ENCODE results near the gene OR4E1. TPM values are rescaled to one million over a fixed set of nuclear protein-coding genes. Genes with fewer than 3 reads are reported as not detected.
A peak's percentile ranks its signal among the peaks of the same experiment; 100 is the strongest.
"Not testable (repeated sequence)": the region's sequence is repeated elsewhere in the genome, so short reads cannot be mapped to it uniquely, and the experiment has no call there.

Gene OR4E1
- total RNA-seq: not detected

DNA sequence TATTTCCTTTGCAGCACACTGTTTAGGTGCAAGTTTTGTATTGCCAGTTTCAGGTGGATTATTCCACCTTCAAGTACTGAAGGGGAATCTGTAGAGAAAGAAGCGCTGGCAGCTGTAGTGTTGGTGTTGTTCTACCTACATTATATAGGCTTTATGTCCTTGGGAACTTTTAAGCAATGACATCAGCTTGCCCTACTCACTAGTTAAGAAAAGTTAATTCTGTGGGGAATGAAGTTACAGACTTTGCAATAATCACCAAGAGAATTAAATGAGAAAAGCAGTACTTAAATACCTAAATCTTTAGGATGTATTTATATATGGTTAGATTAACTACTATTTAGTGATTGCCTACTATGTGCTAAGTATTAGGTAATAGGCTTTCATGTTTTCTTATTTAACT lies at the start of gene OR4E1:
OR4E1 (minus strand) TSS at position 101 of the 400 bp plus-strand sequence. CDS start 2,883 bp downstream, outside the sequence.
- FAIRE-seq (no peak), DNase-seq (ENCODE audit: low spot score in 2 of 2) (no peak)

GRCh38 chr14:21721504-21721903 lies 47.9 kb upstream of the OR4E1 start:
- no peak for FAIRE-seq

DNA sequence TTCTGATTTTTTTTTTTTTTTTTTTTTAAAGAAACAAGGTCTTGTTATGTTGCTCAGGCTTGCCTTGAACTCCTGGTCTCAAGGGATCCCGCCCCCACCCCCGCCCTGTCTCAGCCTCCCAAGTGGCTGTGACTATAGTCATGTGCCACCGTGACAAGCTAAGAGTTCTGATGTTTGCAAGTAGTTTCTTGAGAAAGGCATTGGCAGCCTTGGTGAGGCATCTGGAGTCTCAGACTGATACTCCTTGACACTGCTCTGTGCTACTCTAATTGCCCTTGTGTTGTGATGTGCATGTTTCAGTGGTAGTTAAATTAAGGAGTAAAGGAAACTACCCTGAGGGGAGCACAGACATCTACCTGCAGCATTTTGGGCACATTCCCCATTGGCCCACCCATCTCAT lies 46.2 kb upstream of the OR4E1 start:
- DNase-seq (ENCODE audit: low spot score in 2 of 2): no peak

More at GRCh38 chr14:21721504-21721903, 47.9 kb upstream of the OR4E1 start:
- no peak for DNase-seq (ENCODE audit: low spot score in 2 of 2)

DNA sequence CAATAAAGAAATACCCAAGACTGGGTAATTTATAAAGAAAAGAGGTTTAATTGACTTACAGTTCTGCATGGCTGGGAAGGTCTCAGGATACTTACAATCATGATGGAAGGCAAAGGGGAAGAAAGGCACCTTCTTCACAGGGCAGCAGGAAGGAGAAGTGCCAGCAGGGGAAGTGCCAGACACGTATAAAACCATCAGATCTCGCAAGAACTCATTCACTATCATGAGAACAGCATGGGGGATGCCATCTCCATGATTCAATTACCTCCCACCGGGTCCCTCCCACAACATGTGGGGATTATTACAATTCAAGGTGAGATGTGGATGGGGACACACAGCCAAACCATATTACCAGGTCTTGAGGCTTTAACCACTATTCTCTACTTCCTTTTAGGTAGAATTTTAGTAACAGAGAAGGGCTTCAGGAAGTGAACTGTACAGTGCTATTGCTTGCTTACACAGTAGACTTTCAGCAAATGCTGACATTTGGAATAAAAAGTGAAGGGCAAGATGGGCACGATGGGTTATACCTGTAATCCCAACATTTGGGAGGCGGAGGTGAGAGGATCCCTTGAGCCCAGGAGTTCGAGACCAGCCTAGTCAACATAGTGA lies 40.8 kb upstream of the OR4E1 start:
- FAIRE-seq (no peak), DNase-seq (ENCODE audit: low spot score in 2 of 2) (no peak)

More for the DNA sequence above, 46.2 kb upstream of the OR4E1 start:
- no peak for FAIRE-seq

GRCh38 chr14:21712036-21712435 lies 38.4 kb upstream of the OR4E1 start:
- DNase-seq (ENCODE audit: low spot score in 2 of 2) (no peak), FAIRE-seq (no peak)

GRCh38 chr14:21711360-21711961 lies 37.8 kb upstream of the OR4E1 start:
- DNase-seq (ENCODE audit: low spot score in 2 of 2) (peak in 1 of 2 donors; percentile 6), FAIRE-seq (peak; percentile 69)

GRCh38 chr14:21704338-21704737 lies 30.7 kb upstream of the OR4E1 start:
- FAIRE-seq: no peak
- no peak for DNase-seq (ENCODE audit: low spot score in 2 of 2)

GRCh38 chr14:21703357-21704326 lies 30.0 kb upstream of the OR4E1 start:
- no peak for FAIRE-seq
- no peak for DNase-seq (ENCODE audit: low spot score in 2 of 2)

DNA sequence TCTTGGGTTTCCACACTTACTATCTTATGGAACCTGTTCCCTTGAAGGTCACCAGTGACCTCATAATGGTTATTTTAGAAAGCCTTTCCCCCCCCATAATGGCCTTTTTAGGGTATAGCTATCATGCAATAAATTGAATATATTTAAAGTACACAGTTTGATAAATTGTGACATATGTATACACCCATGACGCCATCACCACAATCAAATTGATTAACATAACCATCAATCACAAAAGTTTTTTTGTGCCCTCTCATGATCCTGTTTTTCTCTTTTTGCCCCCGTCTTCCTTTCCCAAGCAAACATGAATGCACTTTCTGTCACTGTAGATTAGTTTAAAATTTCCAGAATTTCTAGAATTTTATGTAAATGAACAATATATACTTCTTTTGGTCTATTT lies 28.7 kb upstream of the OR4E1 start:
- FAIRE-seq (no peak), DNase-seq (ENCODE audit: low spot score in 2 of 2) (no peak)

- no peak for DNase-seq (ENCODE audit: low spot score in 2 of 2)
- no peak for FAIRE-seq
Measured at GRCh38 chr14:21699551-21699950, 25.9 kb upstream of the OR4E1 start.

DNA sequence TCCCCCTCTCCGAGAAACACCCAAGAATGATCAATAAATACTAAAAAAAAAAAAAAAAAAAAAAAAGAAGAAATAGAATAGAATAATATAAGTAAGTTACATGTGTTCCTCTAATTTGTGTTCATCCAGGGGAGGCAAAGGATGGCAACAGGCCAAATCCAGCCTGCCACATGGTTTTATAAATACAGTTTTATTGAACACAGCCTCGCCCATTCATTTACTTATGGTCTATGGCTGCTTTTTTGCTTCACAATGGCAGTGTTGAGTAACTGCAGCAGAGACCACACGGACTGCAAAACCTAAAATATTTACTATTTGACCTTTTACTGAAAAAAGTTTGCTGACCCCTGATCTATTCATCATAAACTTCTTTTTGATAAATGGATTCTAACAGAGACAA lies 24.9 kb upstream of the OR4E1 start:
- not testable (repeated sequence) for DNase-seq (ENCODE audit: low spot score in 2 of 2); FAIRE-seq

- not testable (repeated sequence) for DNase-seq (ENCODE audit: low spot score in 2 of 2); FAIRE-seq
Measured at GRCh38 chr14:21697662-21698061, 24.0 kb upstream of the OR4E1 start.

- DNase-seq (ENCODE audit: low spot score in 2 of 2): no peak
- FAIRE-seq: no peak
Measured at GRCh38 chr14:21694425-21694824, 20.8 kb upstream of the OR4E1 start.

- FAIRE-seq (no peak), DNase-seq (ENCODE audit: low spot score in 2 of 2) (no peak)
Measured at GRCh38 chr14:21686468-21686867, 12.8 kb upstream of the OR4E1 start.

- DNase-seq (ENCODE audit: low spot score in 2 of 2) (no peak), FAIRE-seq (no peak)
Measured at GRCh38 chr14:21680072-21680471, 6.5 kb upstream of the OR4E1 start.

- FAIRE-seq (no peak), DNase-seq (ENCODE audit: low spot score in 2 of 2) (no peak)
Measured at GRCh38 chr14:21675566-21675965, 1.9 kb upstream of the OR4E1 start.

DNA sequence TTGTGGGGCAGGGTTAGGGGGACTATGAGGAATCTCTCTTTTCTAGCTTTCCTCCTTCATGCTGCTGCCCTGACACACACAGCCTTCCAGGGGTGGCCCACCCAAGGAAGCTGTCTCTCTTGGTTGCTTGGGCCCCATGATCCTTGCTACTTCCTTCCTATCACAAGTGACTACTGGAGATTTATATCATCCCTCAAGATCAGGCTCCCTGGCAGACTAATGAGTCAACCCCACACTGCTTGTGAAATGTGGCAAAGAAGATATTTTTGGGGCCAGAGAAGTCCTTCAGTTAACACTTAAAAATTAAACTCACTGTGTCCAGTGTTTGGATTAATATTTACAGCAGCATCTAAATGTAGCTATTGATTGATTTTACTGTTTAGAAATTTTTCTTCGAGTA lies 1.5 kb downstream of the OR4E1 start:
- DNase-seq (ENCODE audit: low spot score in 2 of 2) (no peak), FAIRE-seq (no peak)

GRCh38 chr14:21671371-21671770 lies 2.2 kb downstream of the OR4E1 start:
- no peak for FAIRE-seq
- DNase-seq (ENCODE audit: low spot score in 2 of 2): no peak

- FAIRE-seq (no peak), DNase-seq (ENCODE audit: low spot score in 2 of 2) (no peak)
Measured at GRCh38 chr14:21669284-21669683, 4.3 kb downstream of the OR4E1 start.

- no peak for DNase-seq (ENCODE audit: low spot score in 2 of 2)
- FAIRE-seq: no peak
Measured at GRCh38 chr14:21668377-21668776, 5.2 kb downstream of the OR4E1 start.

- FAIRE-seq: no peak
Measured at GRCh38 chr14:21656980-21657379, 16.6 kb downstream of the OR4E1 start.

More at GRCh38 chr14:21656980-21657379, 16.6 kb downstream of the OR4E1 start:
- DNase-seq (ENCODE audit: low spot score in 2 of 2): no peak

All from frontal cortex (tissue), 4 donors.